ENCODE measurements around the gene SLC49A3.
A peak's percentile ranks its signal among the peaks of the same experiment; 100 is the strongest.
"Not testable (repeated sequence)": the region's sequence is repeated elsewhere in the genome, so short reads cannot be mapped to it uniquely, and the experiment has no call there.

SLC49A3 gene

GRCh38 chr4:703336-704197, 14.6 kb upstream of the SLC49A3 start:
- no peak for DNase-seq (ENCODE audit: low spot score)

GRCh38 chr4:702618-703048, 13.7 kb upstream of the SLC49A3 start:
- DNase-seq (ENCODE audit: low spot score): no peak

DNA sequence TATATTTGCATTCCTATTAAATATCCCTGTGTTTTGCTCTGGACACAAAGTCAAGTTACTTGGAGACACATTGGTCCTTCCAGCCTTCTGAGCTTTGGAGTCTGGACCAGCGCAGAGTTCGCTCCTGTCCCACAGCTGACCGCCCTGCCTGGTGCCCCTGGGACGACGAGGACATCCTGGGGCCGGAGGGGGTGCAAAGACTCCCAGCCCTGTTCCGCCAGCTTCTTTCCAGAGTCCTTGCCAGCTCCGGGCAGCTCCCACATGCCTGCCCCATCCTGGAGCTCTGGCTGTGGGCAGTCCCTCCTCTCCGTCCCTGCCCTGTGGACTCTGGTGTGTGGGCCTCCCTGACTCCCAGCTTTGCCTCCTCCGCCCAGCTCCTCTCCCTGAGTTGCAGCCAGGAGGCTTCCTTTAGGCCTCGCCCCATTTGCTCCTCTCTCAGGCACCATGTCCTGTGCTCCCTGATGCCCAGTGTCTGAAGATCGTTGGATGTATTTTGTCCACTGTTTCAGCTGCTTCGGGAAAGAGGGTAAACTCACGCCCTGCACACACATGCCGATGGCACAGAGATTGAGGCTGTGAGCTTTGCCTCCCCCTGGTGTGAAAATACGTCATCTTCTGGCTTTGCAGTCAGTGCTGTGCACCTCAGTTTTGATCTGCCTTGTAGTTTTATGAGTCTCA, 11.8 kb upstream of the SLC49A3 start:
- no peak for DNase-seq (ENCODE audit: low spot score)

GRCh38 chr4:699816-700580, 11.0 kb upstream of the SLC49A3 start:
- DNase-seq (ENCODE audit: low spot score): no peak

DNA sequence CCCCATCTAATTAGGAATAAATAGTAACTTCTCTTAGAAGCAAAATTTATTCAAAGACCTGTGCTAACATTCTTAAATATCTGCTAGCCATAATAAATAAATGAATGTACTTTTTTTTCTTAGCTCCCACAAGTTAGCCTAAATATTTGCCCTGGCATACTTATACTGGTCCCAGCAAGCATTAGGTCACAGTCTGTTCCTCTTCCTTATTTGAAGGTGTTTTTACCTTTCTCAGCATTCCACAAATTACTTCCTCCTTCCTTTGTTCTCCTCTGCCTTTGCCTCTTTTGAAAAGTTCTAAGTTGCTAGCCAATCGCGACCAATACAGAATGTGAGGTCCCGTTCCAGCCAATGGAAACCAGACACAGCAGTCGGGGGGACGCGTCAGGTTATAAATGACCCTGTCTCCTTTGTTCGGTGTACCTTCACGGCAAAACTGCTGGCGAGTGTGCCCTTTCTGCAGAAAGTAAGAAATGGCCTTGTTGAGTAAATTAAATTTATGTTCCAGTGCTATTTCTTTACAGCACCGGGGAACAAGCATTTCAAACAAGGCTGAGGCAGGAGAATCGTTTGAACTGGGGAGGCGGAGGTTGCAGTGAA, 5.5 kb upstream of the SLC49A3 start:
- DNase-seq (ENCODE audit: low spot score): not testable (repeated sequence)

GRCh38 chr4:692771-693554, 4.0 kb upstream of the SLC49A3 start:
- no peak for DNase-seq (ENCODE audit: low spot score)

DNA sequence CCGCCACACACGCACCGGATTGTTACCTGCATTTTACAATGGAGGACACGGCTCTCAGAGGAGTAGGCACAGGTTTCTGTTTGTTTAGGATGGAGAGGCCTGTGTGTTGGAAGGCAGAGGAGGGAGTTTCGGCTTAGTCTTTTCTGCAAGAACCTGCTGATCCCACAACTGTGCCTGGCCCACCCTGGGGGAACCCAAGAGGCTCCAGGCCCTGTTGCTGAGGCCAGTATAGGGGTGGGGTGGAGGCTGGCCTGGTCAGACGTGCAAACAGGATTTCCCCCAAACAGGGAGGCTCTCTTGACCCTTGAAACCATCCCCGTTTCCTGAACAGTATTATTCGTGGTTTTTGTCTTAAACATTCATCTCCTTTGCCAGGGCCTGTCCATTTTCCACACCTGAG, 772 bp upstream of the SLC49A3 start:
- DNase-seq (ENCODE audit: low spot score): no peak

DNA sequence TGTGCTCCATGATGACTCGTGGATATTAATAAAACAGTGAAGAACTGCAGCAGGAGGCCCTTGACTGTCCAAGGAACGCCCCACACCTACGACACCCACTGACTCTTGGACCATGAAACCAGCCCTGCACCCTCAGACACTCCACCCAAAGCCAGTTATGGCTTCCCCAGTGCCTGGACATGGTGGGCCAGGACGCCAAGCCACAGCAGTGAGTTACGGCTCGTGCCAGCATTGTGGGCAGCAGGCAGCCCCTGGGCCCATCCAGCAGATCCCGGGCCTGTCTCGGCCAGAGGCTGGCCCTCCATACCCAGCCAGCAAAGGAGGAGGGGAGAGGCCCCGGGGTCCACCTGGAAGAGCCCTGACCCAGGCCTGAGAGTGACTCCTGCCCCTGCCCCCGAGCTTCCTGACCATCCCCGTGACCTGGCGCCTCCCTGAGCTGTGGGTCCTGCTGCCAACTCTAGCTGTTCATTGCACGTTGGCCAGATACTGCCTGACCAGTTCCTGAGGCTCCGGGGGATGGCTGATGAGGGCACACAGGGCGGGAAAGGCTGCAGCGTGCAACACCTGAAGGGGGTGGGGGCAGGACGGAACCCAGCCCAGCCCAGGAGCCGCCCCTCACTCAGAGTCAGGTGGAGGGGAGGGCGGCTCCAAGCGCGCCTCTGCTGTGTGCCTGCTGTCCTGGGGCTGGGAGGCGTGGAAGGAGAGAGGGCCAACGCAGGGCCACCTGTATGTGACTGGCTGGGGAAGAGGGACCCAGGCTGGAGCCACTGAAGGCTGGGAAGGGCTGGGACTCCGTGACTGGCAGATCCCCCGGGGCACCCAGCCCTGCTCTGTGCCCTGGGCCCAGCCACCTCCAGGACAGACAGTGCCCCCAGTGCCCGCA, 739 bp downstream of the SLC49A3 start:
- no peak for DNase-seq (ENCODE audit: low spot score)

- peak; percentile 77 for DNase-seq (ENCODE audit: low spot score)
Measured at GRCh38 chr4:687048-687970, 1.6 kb downstream of the SLC49A3 start.

DNA sequence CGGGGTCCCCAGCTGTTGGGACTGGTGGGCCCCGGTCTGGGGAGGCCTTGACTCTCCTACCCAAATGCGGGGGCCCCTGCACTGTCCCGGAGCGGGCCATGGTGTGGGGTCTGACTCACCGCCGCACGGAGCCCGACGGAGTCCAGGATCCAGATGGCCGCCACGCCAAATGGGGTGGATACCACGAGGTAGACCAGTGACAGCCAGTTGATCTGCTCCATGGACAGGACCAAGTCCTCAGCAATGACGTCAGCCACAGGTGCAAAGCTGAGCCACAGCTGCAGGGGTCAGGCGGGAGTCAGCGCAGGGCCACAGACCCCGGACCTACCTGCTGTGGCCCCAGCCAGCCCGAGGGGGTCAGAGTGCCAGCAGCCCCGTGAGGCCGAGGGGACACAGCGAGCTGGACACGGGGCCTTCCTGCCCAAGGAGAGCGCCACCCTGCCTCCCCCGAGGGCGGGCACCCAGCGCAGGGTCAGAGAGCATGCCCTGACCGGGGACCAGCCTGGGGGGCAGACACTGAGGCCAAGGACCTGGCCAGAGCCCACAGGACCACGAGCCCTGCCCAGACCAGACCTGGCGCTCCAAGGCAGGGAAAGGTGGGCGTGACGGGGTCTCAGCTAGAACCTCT, 2.4 kb downstream of the SLC49A3 start:
- no peak for DNase-seq (ENCODE audit: low spot score)

GRCh38 chr4:685679-686412, 3.1 kb downstream of the SLC49A3 start:
- no peak for DNase-seq (ENCODE audit: low spot score)

- no peak for DNase-seq (ENCODE audit: low spot score)
Measured at GRCh38 chr4:684623-685327, 4.2 kb downstream of the SLC49A3 start.

- peak; percentile 36 for DNase-seq (ENCODE audit: low spot score)
Measured at GRCh38 chr4:683982-684622, 4.8 kb downstream of the SLC49A3 start.

GRCh38 chr4:683247-683897, 5.6 kb downstream of the SLC49A3 start:
- DNase-seq (ENCODE audit: low spot score): no peak

DNA sequence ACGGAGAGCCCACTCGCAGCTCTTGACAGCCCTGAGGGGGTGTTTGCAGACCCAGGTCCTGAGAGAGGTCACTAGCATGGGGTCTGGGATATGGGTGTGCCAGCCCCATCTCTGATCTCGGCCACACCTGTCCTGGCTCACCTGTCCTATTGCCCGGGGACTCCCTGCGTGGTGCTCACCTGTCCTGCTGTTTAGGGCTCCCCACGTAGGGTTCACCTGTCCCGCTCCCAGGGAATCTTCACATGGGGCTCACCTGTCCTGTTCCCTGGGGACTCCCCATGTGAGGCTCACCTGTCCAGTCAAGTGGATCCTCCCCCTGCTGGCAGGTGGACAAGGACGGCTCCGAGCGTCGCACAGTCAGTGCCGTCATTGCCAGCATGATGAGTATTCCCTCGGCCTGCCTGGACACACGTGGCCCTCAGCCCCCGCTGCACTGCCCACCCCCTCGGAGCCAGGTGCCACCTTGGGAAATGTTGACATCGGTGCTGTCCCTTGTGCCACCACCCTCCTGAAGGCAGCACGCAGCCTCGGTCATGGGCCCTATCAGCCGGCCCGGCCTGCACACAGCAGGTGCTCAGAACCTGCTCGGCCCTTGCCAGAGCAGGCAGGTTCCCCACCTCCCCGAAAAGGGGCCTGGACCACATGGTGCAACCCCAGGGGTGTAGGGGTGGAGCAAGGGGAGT, 6.3 kb downstream of the SLC49A3 start:
- no peak for DNase-seq (ENCODE audit: low spot score)

All from LoVo (cell line).